GM23338 (cell line): ENCODE measurements around the gene KCNAB1. TPM values are rescaled to one million over a fixed set of nuclear protein-coding genes. Genes with fewer than 3 reads are reported as not detected.

Experiments
- ATAC-seq: fragments of 200-7000 bp; cut with Tn5 transposase; 3 replicates; pipeline ENCODE4 v1.9.1; 2020
- DNase-seq: peaks from one replicate; pipeline ENCODE4 v3.0.0-alpha.2; 2015; ENCODE audit warnings: low spot score
- H2AFZ ChIP-seq: fragments of 200-600 bp; sonication (generic); 2 replicates; pipeline ENCODE4 v1.8.0; 2016; ENCODE audit warnings: antibody characterized with exemption, mild to moderate bottlenecking, moderate library complexity
- H3F3A ChIP-seq: fragments of 200-600 bp; sonication (generic); replicated peaks from 2 replicates; pipeline ENCODE4 v1.8.0; 2017; ENCODE audit warnings: antibody characterized with exemption, mixed run types, low read depth
- H3K27ac ChIP-seq: fragments of 200-600 bp; sonication (generic); 2 replicates; pipeline ENCODE4 v1.6.1; 2016; ENCODE audit warnings: low read depth
- H3K27me3 ChIP-seq: fragments of 200-600 bp; sonication (generic); 2 replicates; pipeline ENCODE4 v1.8.0; 2016; ENCODE audit warnings: mild to moderate bottlenecking, mixed run types, moderate library complexity; ENCODE audit not compliant: insufficient read depth
- H3K36me3 ChIP-seq: fragments of 200-600 bp; sonication (generic); 2 replicates; pipeline ENCODE4 v1.8.0; 2016; ENCODE audit warnings: mild to moderate bottlenecking; ENCODE audit not compliant: insufficient read depth
- H3K4me1 ChIP-seq: fragments of 200-600 bp; sonication (generic); 2 replicates; pipeline ENCODE4 v1.8.0; 2016; ENCODE audit warnings: mild to moderate bottlenecking, moderate library complexity; ENCODE audit not compliant: insufficient read depth
- H3K4me2 ChIP-seq: fragments of 200-600 bp; sonication (generic); 2 replicates; pipeline ENCODE4 v1.7.1; 2017; ENCODE audit warnings: mixed run types
- H3K4me3 ChIP-seq: fragments of 200-600 bp; sonication (generic); 2 replicates; pipeline ENCODE4 v1.6.1; 2016; ENCODE audit warnings: mixed run types
- H3K79me2 ChIP-seq: fragments of 200-600 bp; sonication (generic); replicated peaks from 2 replicates; pipeline ENCODE4 v1.8.0; 2017; ENCODE audit warnings: mild to moderate bottlenecking; ENCODE audit not compliant: insufficient read depth
- H3K9me2 ChIP-seq: fragments of 200-600 bp; sonication (generic); 2 replicates; pipeline ENCODE4 v1.8.0; 2017; ENCODE audit not compliant: insufficient read depth
- H4K20me1 ChIP-seq: fragments of 200-600 bp; sonication (generic); replicated peaks from 2 replicates; pipeline ENCODE4 v1.8.0; 2017; ENCODE audit warnings: mild to moderate bottlenecking; ENCODE audit not compliant: insufficient read depth
- H3K27ac Mint-ChIP-seq: 2 replicates; pipeline ENCODE4 v1.8.0; 2020; ENCODE audit warnings: inconsistent platforms, mild to moderate bottlenecking, moderate library complexity, mixed read lengths
- H3K27me3 Mint-ChIP-seq: 3 replicates; pipeline ENCODE4 v1.8.0; 2022; ENCODE audit warnings: low read depth, mild to moderate bottlenecking, moderate library complexity, mixed read lengths, inconsistent platforms; ENCODE audit not compliant: insufficient read depth, poor library complexity
- H3K36me3 Mint-ChIP-seq: 3 replicates; pipeline ENCODE4 v1.8.0; 2021; ENCODE audit warnings: low read depth, mild to moderate bottlenecking, inconsistent platforms, moderate library complexity, mixed read lengths
- H3K4me1 Mint-ChIP-seq: 3 replicates; pipeline ENCODE4 v1.8.0; 2020; ENCODE audit warnings: mild to moderate bottlenecking, inconsistent platforms, mixed read lengths
- H3K4me3 Mint-ChIP-seq: 3 replicates; pipeline ENCODE4 v1.8.0; 2021; ENCODE audit warnings: moderate library complexity, mild to moderate bottlenecking, inconsistent platforms, mixed read lengths
- H3K9me3 Mint-ChIP-seq: 3 replicates; pipeline ENCODE4 v1.8.0; 2020; ENCODE audit warnings: moderate library complexity, mild to moderate bottlenecking, inconsistent platforms, mixed read lengths
- CREB1 ChIP-seq: fragments of 250-450 bp; sonication (Bioruptor Pico); IDR thresholded peaks from 2 replicates; pipeline ENCODE4 v1.5.0; 2020; ENCODE audit warnings: low read depth, mild to moderate bottlenecking, moderate library complexity
- EZH2 ChIP-seq: fragments of 200-600 bp; sonication (generic); IDR thresholded peaks from one replicate; pipeline ENCODE4 v1.8.0; 2017; ENCODE audit warnings: antibody characterized with exemption, mild to moderate bottlenecking, low read depth; ENCODE audit not compliant: unreplicated experiment
- EZH2phosphoT487 ChIP-seq: fragments of 200-600 bp; sonication (generic); IDR thresholded peaks from one replicate; pipeline ENCODE4 v1.8.1; 2018; ENCODE audit warnings: antibody characterized with exemption; ENCODE audit not compliant: unreplicated experiment
- JUNB ChIP-seq: IDR thresholded peaks from one replicate; pipeline ENCODE4 v1.6.1; 2016; ENCODE audit warnings: antibody characterized with exemption; ENCODE audit not compliant: unreplicated experiment
- NANOG ChIP-seq: IDR thresholded peaks from 2 replicates; pipeline ENCODE4 v1.6.1; 2016; ENCODE audit warnings: antibody characterized with exemption, borderline replicate concordance
- POLR2AphosphoS5 ChIP-seq: IDR thresholded peaks from 2 replicates; pipeline ENCODE4 v1.6.1; 2016; ENCODE audit warnings: antibody characterized with exemption, low read depth
- STAT1 ChIP-seq: IDR thresholded peaks from one replicate; pipeline ENCODE4 v1.6.1; 2016; ENCODE audit warnings: antibody characterized with exemption; ENCODE audit not compliant: unreplicated experiment
- ZNF114 ChIP-seq: fragments of 250-450 bp; sonication (Bioruptor Pico); IDR thresholded peaks from 2 replicates; pipeline ENCODE4 v1.5.0; 2020; ENCODE audit warnings: mild to moderate bottlenecking, moderate library complexity
- ZNF331 ChIP-seq: fragments of 250-450 bp; sonication (Bioruptor Pico); IDR thresholded peaks from 2 replicates; pipeline ENCODE4 v1.5.0; 2020; ENCODE audit warnings: low read depth, mild to moderate bottlenecking, moderate library complexity
- polyA plus RNA-seq: library from polyadenylated mRNA; unstranded; fragments of >200 nt; fragmentation: Nextera tagmentation; extraction: Ambion mirVana; gene quantifications from 2 replicates; pipeline ENCODE4 v1.2.1, GENCODE V29; 2016
- total RNA-seq: library from RNA; depleted of rRNA; stranded (reverse); fragments of >200 nt; shearing (Covaris generic); gene quantifications from 2 replicates; pipeline ENCODE4 v1.2.3, GENCODE V29; 2014
- TF ChIP-seq, protein P1 (sequence below): IDR thresholded peaks from one replicate; pipeline ENCODE4 v1.6.1; 2018; ENCODE audit warnings: antibody characterized with exemption; ENCODE audit not compliant: unreplicated experiment
- TF ChIP-seq, protein P2 (sequence below): fragments of 250-450 bp; sonication (Bioruptor Pico); IDR thresholded peaks from 2 replicates; pipeline ENCODE4 v1.5.0; 2020; ENCODE audit warnings: mild to moderate bottlenecking, moderate library complexity
- TF ChIP-seq, protein P3 (sequence below): IDR thresholded peaks from 2 replicates; pipeline ENCODE4 v1.6.1; 2016; ENCODE audit warnings: antibody characterized with exemption
- TF ChIP-seq, protein P4 (sequence below), 2 experiments: fragments of 200-600 bp in 1 of 2; sonication (generic) in 1 of 2; conservative IDR thresholded peaks; 2 replicates each; pipeline versions ENCODE4 v1.5.1 to v1.6.1; 2016 to 2017; ENCODE audit warnings: antibody characterized with exemption in 2 of 2, low read depth in 2 of 2, mild to moderate bottlenecking in 2 of 2, moderate library complexity in 1 of 2

The KCNAB1 gene
- total and polyA plus RNA-seq, 2 experiments from 2014 or later, result 0.69 to 2.6 TPM

DNA sequence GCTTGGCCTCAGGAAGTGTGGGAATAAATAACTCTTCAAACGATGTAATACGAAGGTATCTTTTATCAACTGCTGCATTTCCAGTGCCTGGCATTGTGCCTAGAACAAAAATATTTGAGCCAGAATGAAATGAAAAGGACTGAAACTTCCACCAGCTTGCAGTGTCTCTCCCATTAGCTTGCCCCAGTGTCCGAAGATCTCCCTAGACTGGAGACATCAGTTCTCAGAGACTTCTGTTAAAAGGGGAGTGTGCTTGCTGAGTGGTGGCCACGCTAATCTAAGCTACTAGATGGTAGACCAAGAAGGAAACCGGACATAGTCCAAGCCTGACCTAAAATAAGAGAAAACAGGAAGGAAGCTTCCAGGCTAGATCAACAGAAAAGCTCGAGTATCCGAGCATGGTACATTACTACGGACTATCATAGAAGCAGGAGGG lies 28.6 kb downstream of the KCNAB1 start:
- no peak overlapping the region for H3K4me3 Mint-ChIP-seq
- no peak for DNase-seq
- TF ChIP-seq CREB1 (no peak), EZH2phosphoT487 (no peak), STAT1 (no peak), JUNB (no peak), ZNF114 (CRISPR knock-in tag) (no peak), ZNF331 (CRISPR knock-in tag) (no peak), EZH2 (no peak), NANOG (no peak), POLR2AphosphoS5 (no peak)
- TF ChIP-seq, protein P1, sequence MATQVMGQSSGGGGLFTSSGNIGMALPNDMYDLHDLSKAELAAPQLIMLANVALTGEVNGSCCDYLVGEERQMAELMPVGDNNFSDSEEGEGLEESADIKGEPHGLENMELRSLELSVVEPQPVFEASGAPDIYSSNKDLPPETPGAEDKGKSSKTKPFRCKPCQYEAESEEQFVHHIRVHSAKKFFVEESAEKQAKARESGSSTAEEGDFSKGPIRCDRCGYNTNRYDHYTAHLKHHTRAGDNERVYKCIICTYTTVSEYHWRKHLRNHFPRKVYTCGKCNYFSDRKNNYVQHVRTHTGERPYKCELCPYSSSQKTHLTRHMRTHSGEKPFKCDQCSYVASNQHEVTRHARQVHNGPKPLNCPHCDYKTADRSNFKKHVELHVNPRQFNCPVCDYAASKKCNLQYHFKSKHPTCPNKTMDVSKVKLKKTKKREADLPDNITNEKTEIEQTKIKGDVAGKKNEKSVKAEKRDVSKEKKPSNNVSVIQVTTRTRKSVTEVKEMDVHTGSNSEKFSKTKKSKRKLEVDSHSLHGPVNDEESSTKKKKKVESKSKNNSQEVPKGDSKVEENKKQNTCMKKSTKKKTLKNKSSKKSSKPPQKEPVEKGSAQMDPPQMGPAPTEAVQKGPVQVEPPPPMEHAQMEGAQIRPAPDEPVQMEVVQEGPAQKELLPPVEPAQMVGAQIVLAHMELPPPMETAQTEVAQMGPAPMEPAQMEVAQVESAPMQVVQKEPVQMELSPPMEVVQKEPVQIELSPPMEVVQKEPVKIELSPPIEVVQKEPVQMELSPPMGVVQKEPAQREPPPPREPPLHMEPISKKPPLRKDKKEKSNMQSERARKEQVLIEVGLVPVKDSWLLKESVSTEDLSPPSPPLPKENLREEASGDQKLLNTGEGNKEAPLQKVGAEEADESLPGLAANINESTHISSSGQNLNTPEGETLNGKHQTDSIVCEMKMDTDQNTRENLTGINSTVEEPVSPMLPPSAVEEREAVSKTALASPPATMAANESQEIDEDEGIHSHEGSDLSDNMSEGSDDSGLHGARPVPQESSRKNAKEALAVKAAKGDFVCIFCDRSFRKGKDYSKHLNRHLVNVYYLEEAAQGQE, result no peak
- TF ChIP-seq, protein P2, sequence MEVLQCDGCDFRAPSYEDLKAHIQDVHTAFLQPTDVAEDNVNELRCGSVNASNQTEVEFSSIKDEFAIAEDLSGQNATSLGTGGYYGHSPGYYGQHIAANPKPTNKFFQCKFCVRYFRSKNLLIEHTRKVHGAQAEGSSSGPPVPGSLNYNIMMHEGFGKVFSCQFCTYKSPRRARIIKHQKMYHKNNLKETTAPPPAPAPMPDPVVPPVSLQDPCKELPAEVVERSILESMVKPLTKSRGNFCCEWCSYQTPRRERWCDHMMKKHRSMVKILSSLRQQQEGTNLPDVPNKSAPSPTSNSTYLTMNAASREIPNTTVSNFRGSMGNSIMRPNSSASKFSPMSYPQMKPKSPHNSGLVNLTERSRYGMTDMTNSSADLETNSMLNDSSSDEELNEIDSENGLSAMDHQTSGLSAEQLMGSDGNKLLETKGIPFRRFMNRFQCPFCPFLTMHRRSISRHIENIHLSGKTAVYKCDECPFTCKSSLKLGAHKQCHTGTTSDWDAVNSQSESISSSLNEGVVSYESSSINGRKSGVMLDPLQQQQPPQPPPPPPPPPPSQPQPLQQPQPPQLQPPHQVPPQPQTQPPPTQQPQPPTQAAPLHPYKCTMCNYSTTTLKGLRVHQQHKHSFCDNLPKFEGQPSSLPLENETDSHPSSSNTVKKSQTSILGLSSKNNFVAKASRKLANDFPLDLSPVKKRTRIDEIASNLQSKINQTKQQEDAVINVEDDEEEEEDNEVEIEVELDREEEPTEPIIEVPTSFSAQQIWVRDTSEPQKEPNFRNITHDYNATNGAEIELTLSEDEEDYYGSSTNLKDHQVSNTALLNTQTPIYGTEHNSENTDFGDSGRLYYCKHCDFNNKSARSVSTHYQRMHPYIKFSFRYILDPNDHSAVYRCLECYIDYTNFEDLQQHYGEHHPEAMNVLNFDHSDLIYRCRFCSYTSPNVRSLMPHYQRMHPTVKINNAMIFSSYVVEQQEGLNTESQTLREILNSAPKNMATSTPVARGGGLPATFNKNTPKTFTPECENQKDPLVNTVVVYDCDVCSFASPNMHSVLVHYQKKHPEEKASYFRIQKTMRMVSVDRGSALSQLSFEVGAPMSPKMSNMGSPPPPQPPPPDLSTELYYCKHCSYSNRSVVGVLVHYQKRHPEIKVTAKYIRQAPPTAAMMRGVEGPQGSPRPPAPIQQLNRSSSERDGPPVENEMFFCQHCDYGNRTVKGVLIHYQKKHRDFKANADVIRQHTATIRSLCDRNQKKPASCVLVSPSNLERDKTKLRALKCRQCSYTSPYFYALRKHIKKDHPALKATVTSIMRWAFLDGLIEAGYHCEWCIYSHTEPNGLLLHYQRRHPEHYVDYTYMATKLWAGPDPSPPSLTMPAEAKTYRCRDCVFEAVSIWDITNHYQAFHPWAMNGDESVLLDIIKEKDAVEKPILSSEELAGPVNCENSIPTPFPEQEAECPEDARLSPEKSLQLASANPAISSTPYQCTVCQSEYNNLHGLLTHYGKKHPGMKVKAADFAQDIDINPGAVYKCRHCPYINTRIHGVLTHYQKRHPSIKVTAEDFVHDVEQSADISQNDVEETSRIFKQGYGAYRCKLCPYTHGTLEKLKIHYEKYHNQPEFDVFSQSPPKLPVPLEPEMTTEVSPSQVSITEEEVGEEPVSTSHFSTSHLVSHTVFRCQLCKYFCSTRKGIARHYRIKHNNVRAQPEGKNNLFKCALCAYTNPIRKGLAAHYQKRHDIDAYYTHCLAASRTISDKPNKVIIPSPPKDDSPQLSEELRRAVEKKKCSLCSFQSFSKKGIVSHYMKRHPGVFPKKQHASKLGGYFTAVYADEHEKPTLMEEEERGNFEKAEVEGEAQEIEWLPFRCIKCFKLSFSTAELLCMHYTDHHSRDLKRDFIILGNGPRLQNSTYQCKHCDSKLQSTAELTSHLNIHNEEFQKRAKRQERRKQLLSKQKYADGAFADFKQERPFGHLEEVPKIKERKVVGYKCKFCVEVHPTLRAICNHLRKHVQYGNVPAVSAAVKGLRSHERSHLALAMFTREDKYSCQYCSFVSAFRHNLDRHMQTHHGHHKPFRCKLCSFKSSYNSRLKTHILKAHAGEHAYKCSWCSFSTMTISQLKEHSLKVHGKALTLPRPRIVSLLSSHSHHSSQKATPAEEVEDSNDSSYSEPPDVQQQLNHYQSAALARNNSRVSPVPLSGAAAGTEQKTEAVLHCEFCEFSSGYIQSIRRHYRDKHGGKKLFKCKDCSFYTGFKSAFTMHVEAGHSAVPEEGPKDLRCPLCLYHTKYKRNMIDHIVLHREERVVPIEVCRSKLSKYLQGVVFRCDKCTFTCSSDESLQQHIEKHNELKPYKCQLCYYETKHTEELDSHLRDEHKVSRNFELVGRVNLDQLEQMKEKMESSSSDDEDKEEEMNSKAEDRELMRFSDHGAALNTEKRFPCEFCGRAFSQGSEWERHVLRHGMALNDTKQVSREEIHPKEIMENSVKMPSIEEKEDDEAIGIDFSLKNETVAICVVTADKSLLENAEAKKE (CRISPR knock-in tag), result no peak
- TF ChIP-seq, protein P3, sequence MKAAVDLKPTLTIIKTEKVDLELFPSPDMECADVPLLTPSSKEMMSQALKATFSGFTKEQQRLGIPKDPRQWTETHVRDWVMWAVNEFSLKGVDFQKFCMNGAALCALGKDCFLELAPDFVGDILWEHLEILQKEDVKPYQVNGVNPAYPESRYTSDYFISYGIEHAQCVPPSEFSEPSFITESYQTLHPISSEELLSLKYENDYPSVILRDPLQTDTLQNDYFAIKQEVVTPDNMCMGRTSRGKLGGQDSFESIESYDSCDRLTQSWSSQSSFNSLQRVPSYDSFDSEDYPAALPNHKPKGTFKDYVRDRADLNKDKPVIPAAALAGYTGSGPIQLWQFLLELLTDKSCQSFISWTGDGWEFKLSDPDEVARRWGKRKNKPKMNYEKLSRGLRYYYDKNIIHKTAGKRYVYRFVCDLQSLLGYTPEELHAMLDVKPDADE, result no peak
- TF ChIP-seq, protein P4, sequence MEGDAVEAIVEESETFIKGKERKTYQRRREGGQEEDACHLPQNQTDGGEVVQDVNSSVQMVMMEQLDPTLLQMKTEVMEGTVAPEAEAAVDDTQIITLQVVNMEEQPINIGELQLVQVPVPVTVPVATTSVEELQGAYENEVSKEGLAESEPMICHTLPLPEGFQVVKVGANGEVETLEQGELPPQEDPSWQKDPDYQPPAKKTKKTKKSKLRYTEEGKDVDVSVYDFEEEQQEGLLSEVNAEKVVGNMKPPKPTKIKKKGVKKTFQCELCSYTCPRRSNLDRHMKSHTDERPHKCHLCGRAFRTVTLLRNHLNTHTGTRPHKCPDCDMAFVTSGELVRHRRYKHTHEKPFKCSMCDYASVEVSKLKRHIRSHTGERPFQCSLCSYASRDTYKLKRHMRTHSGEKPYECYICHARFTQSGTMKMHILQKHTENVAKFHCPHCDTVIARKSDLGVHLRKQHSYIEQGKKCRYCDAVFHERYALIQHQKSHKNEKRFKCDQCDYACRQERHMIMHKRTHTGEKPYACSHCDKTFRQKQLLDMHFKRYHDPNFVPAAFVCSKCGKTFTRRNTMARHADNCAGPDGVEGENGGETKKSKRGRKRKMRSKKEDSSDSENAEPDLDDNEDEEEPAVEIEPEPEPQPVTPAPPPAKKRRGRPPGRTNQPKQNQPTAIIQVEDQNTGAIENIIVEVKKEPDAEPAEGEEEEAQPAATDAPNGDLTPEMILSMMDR (conservative IDR thresholded peaks at IDR 0.05; ENCODE audit: low read depth in 2 of 2), result no peak
- no peaks in the 10 kb centered on the region for H3K27me3 ChIP-seq
- H3K4me1 ChIP-seq, result no peaks in the 10 kb centered on the region
- H3K36me3 ChIP-seq, result no peaks in the 10 kb centered on the region
- peaks cover 3% of the 10 kb centered on the region for H3K27me3 Mint-ChIP-seq
- no peaks in the 10 kb centered on the region for H3K36me3 Mint-ChIP-seq
- H2AFZ ChIP-seq, result 0 out of 2 replicates have a peak overlapping the region, but pooled peaks have one; percentile 23
- H3F3A ChIP-seq, result no peaks in the 10 kb centered on the region
- ATAC-seq, result no peak
- H3K4me3 ChIP-seq, result no peak overlapping the region
- H3K27ac Mint-ChIP-seq, result no peak overlapping the region
- no peak overlapping the region for H3K27ac ChIP-seq
- H3K79me2 ChIP-seq, result no peaks in the 10 kb centered on the region
- no peaks in the 10 kb centered on the region for H3K9me2 ChIP-seq
- peaks cover 3% of the 10 kb centered on the region for H3K4me1 Mint-ChIP-seq
- H3K9me3 Mint-ChIP-seq, result no peaks in the 10 kb centered on the region
- no peaks in the 10 kb centered on the region for H4K20me1 ChIP-seq
- no peak overlapping the region for H3K4me2 ChIP-seq
